Measurements from ENCODE around the gene ANXA10.

GRCh38 chr4:168071304-168071703 is 21.0 kb upstream of the ANXA10 start:
- TF ChIP-seq CTCF (conservative IDR thresholded peaks at IDR 0.05; ENCODE audit: low read depth, low read length) (no peak), EZH2 (IDR thresholded peaks at IDR 0.05; ENCODE audit: low read length, unreplicated experiment) (no peak), EZH2phosphoT487 (IDR thresholded peaks at IDR 0.05; ENCODE audit: borderline replicate concordance, low read length) (no peak)

All from PC-3 (cell line).